Natural killer cell (primary cell): ENCODE measurements around the gene ARSG. TPM values are rescaled to one million over a fixed set of nuclear protein-coding genes. Genes with fewer than 3 reads are reported as not detected.
A peak's percentile ranks its signal among the peaks of the same experiment; 100 is the strongest.

Source experiments
- ATAC-seq, 3 donors: fragments of 150-1000 bp in 2 of 3; fragments of 200-7000 bp in 1 of 3; cut with Tn5 transposase; 1 replicate in 1 of 3; 2 replicates in 2 of 3; pipeline ENCODE4 v1.10.0; 2021; ENCODE audit warnings: mild to moderate bottlenecking in 2 of 3, moderate library complexity in 2 of 3
- DNase-seq, 2 donors: peaks; one replicate each; pipeline versions ENCODE4 v3.0.0 to v3.0.0-alpha.2; 2013 to 2021; ENCODE audit warnings: mixed read lengths in 1 of 2
- H3K27ac ChIP-seq: one replicate; pipeline ENCODE4 v1.5.1; 2013; ENCODE audit warnings: mild to moderate bottlenecking, low read length
- H3K27me3 ChIP-seq: one replicate; pipeline ENCODE4 v1.6.1; 2013; ENCODE audit warnings: low read length; ENCODE audit not compliant: control insufficient read depth, insufficient read depth
- H3K36me3 ChIP-seq: one replicate; pipeline ENCODE4 v1.6.1; 2013; ENCODE audit warnings: low read length; ENCODE audit not compliant: control insufficient read depth, insufficient read depth
- H3K4me1 ChIP-seq: one replicate; pipeline ENCODE4 v1.6.1; 2013; ENCODE audit warnings: low read length; ENCODE audit not compliant: control insufficient read depth, insufficient read depth
- H3K4me3 ChIP-seq: one replicate; pipeline ENCODE4 v1.5.1; 2013; ENCODE audit warnings: low read length
- H3K9me3 ChIP-seq: one replicate; pipeline ENCODE4 v1.6.1; 2013; ENCODE audit warnings: low read length; ENCODE audit not compliant: control insufficient read depth, insufficient read depth
- H3K27ac Mint-ChIP-seq, 2 donors: one replicate each; pipeline ENCODE4 v1.8.0; 2022; ENCODE audit warnings: mild to moderate bottlenecking in 2 of 2, mixed read lengths in 2 of 2, moderate library complexity in 1 of 2
- H3K27me3 Mint-ChIP-seq, 2 donors: one replicate each; pipeline ENCODE4 v1.8.0; 2022; ENCODE audit warnings: low read depth in 2 of 2, mixed read lengths in 2 of 2
- H3K36me3 Mint-ChIP-seq: one replicate; pipeline ENCODE4 v1.8.0; 2022; ENCODE audit warnings: mixed read lengths
- H3K4me1 Mint-ChIP-seq, 2 donors: one replicate each; pipeline ENCODE4 v1.8.0; 2022; ENCODE audit warnings: mixed read lengths in 2 of 2
- H3K4me3 Mint-ChIP-seq: one replicate; pipeline ENCODE4 v1.8.0; 2022; ENCODE audit warnings: mild to moderate bottlenecking, moderate library complexity, mixed read lengths
- H3K9me3 Mint-ChIP-seq, 2 donors: one replicate each; pipeline ENCODE4 v1.8.0; 2022; ENCODE audit warnings: mixed read lengths in 2 of 2
- CTCF ChIP-seq: fragments of 200-600 bp; IDR thresholded peaks from one replicate; pipeline ENCODE4 v1.8.0; 2022; ENCODE audit warnings: antibody characterized with exemption
- WGBS: methylation state at CpG from one replicate; pipeline ENCODE4 v1.1.7; 2013; ENCODE audit warnings: missing lambda C conversion rate; ENCODE audit not compliant: insufficient coverage; 5-methylcytosine and 5-hydroxymethylcytosine counted together
- intact Hi-C: fragments of 100-400 bp; cut with micrococcal nuclease; formaldehyde crosslinking; loops from one replicate; pipeline ENCODE4 v1.14.2; 2022
- total RNA-seq, 4 donors: library from RNA; stranded (reverse); fragments of 120-200 nt in 1 of 4; gene quantifications; one replicate each; pipeline versions ENCODE4 v1.2.3 to v1.2.4, GENCODE V29; 2013 to 2022

Gene ARSG
- total RNA-seq, 3 donors from 2014 or later (not counting 1 experiment from before 2014, with no cell fraction given), result 34.8 to 52.3 (median 39.3) TPM

- H3K9me3 Mint-ChIP-seq, result no peaks in the 10 kb centered on the region
These were observed 160.5 kb downstream of the ARSG start for GRCh38 chr17:68451670-68452354.

DNA sequence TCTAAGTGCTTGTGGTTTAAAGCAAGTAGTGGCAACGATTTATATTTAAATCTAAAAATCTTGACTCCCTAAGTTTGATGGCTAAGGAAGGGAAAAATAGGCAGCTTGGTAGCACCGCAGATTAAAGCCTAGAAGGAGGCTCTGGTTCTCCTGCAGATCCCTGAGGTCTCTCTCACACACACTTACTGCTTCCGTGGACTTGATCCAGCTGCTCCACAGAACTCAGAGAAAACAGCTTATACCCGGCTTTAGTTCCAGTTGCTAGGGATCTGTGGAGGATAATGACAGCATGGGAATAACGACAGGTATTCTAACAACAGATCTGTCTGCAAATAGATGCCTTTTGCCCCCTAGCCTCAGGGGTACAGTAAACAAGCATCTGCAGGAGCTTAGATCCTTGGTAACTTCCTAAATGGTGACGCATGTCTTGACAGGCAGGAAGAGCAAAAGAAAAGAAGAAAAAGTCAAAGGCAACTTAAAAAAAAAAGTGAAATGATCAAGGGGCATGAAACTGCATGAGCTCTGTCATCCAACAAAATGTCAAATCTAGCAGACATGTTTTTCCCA is 161.5 kb downstream of the ARSG start:
- H3K27ac Mint-ChIP-seq, result no peak overlapping the region
- H3K9me3 Mint-ChIP-seq, result no peaks in the 10 kb centered on the region
- 83% methylated on average over 5 of the region's 6 CpGs for WGBS
- TF ChIP-seq CTCF, result no peak
- Histone ChIP-seq H3K4me1 (peaks cover 10% of the 10 kb centered on the region), H3K27ac (no peak overlapping the region), H3K4me3 (no peak overlapping the region), H3K36me3 (peaks cover 35% of the 10 kb centered on the region), H3K9me3 (no peaks in the 10 kb centered on the region), H3K27me3 (no peaks in the 10 kb centered on the region)
- H3K27me3 Mint-ChIP-seq, result no peaks in the 10 kb centered on the region
- intact Hi-C loops, result no loop called here
- ATAC-seq, result no peak
- H3K4me3 Mint-ChIP-seq, result no peak overlapping the region
- no peaks in the 10 kb centered on the region for H3K36me3 Mint-ChIP-seq
- no peak for DNase-seq
- peaks cover 19 to 22% of the 10 kb centered on the region in 2 donors for H3K4me1 Mint-ChIP-seq

More at GRCh38 chr17:68451670-68452354, 160.5 kb downstream of the ARSG start:
- Mint-ChIP-seq H3K4me1 (peaks cover 12 to 22% of the 10 kb centered on the region in 2 donors), H3K36me3 (no peaks in the 10 kb centered on the region), H3K27ac (no peak overlapping the region), H3K4me3 (no peak overlapping the region), H3K27me3 (no peaks in the 10 kb centered on the region)
- Histone ChIP-seq H3K4me1 (peaks cover 8% of the 10 kb centered on the region), H3K9me3 (no peaks in the 10 kb centered on the region), H3K27ac (no peak overlapping the region), H3K27me3 (no peaks in the 10 kb centered on the region), H3K4me3 (no peak overlapping the region), H3K36me3 (peaks cover 39% of the 10 kb centered on the region)
- 90% methylated on average over 3 of the region's 5 CpGs for WGBS
- intact Hi-C loops, result no loop called here
- ATAC-seq, result no peak
- no peak for DNase-seq
- no peak for TF ChIP-seq CTCF

DNA sequence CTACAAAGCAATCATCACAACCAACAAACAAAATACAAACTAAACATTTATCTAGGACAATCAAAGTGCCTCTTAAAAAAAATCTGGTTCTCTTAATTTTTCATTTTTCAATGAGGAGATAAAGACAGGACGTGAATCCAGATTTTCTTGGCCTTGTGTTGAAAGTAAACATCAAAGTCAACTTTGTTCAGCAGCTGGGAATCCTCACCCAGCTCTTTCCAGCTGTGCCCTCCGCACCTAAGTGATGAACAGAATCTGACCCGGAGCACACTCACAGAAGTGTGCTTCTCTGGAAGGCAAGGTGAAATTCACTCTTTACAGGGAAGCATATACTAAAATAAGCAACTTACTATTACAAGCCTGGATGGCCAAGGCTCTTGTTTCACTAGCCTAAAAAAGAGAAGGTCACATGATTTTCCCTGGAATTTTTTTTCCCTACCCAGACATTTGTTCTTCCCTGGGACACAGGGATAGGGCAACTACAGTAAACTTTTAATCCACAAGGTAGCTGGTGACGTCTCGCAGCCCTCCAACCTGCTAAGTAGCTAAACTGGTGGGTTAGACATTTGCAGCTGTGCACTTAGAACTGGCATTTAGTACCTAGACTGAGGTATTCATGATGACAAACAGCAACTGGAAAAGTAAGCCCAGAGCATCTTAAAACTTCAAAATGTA is 162.8 kb downstream of the ARSG start:
- Histone ChIP-seq H3K4me3 (no peak overlapping the region), H3K4me1 (peaks cover 16% of the 10 kb centered on the region), H3K36me3 (peaks cover 26% of the 10 kb centered on the region), H3K27me3 (no peaks in the 10 kb centered on the region), H3K27ac (no peak overlapping the region), H3K9me3 (no peaks in the 10 kb centered on the region)
- H3K9me3 Mint-ChIP-seq, result no peaks in the 10 kb centered on the region
- H3K4me3 Mint-ChIP-seq, result no peak overlapping the region
- ATAC-seq, result no peak
- H3K36me3 Mint-ChIP-seq, result no peaks in the 10 kb centered on the region
- peaks cover 31 to 34% of the 10 kb centered on the region in 2 donors for H3K4me1 Mint-ChIP-seq
- TF ChIP-seq CTCF, result no peak
- H3K27ac Mint-ChIP-seq, result peak overlapping the region in 1 of 2 donors; percentile 97
- intact Hi-C loops, result no loop called here
- 93% methylated on average over 5 of the region's 5 CpGs for WGBS
- H3K27me3 Mint-ChIP-seq, result no peaks in the 10 kb centered on the region
- DNase-seq, result no peak
